GM19452 (cell line): ENCODE results near the gene UBA5.

Source experiments
- ATAC-seq: cut with Tn5 transposase; IDR thresholded peaks from one replicate; pipeline ENCODE4 v1.9.1; 2021; ENCODE audit not compliant: unreplicated experiment

The UBA5 gene

DNA sequence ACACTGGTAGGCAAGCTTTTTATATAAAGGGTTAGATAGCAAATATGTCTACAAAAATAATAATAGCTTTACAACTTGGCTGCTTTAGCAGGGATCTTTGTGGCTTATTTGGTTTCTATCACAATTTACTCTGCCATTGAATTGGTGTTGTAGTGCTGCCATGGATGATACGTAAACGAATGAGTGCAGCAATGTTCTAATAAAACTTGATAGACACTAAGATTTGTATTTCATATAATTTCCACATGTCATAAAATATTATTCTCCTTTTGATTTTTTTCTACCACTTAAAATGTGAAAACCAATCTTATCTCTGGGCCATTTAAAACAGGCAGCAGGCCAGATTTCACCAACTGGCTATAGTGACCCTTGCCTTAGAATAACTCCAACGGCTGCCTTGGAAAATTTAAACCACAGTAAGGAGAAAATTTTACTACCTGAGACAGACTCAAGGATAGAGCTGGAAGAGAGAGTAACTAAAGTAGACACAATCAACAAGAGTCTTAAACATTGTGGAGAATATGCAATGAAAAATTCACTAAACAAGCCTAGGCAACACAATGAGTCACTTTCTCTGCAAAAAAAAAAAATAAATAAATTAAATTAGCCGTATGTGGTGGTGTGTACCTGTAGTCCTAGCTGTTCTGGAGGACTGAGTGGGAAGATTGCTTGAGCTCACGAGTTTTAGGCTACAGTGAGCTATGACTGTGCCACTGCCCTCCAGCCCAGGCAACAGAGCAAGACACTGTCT lies 54.0 kb downstream of the UBA5 start:
- ATAC-seq, result no peak

DNA sequence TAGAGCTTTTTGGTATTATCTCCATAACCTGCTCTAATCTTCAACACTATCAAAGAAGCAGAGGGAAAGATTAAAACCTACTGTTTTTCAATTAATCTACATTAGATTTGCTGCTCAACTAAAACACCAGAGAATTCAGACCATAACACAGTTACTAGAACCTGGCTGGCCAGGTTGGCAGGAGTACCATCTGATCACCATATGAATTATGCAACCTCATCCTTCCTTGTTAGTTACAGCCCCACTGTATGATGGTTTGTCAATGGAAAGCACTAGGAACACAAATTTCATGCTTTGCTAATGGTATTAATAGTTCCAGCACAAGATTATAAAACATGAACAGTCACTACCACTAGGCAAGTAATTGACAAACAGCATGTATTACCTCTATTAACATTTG lies 56.2 kb downstream of the UBA5 start:
- ATAC-seq, result no peak

DNA sequence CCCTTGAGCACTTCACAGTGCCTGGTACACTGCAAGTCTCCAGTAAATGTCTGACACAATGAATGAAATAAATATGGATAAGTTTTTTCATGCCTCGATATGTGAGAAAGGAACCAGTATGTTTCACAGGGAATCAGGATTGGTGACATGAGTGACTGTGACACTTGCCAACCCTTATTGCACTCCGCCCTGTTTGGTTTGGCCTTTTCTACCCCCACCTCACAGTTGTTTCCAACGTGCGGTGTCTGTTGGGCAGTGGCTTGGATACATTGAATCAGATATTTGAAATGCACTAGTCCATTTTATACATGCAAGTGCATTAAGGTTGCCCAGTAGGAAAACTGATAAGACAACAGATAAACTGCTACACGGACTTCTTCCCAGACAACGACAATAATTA lies 60.1 kb downstream of the UBA5 start:
- no peak for ATAC-seq

DNA sequence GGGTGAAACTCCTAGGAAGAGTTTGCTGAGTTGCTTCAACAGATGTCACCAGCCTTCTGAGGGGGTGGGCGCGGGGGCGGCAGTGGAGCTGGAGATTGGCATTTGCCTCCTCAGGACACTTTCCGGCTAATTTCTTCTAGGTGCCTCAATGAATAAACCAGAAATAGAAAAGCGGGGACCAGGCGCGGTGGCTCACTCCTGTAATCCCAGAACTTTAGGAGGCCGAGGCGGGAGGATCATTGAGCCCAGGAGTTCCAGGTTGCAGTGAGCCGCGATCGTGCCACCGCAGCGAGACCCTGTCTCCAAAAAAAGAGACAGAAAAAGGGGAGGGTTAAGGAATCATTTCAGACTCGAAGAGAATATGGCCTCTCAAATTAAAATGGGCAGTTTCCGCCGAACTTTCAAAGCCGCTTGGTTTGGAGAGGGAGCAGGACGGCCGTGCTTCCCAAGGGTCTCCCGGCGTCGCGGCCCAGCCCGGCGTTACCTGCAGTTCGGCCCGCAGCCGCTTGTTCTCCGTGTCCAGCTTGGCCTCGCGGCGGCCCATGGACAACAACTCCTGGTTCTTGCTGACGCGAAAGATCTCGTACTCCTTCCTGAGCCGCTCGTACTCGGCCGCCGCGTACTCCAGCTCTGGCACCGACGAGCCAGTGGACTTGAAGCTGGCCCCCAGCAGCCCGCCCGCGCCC lies 61.5 kb downstream of the UBA5 start:
- no peak for ATAC-seq

DNA sequence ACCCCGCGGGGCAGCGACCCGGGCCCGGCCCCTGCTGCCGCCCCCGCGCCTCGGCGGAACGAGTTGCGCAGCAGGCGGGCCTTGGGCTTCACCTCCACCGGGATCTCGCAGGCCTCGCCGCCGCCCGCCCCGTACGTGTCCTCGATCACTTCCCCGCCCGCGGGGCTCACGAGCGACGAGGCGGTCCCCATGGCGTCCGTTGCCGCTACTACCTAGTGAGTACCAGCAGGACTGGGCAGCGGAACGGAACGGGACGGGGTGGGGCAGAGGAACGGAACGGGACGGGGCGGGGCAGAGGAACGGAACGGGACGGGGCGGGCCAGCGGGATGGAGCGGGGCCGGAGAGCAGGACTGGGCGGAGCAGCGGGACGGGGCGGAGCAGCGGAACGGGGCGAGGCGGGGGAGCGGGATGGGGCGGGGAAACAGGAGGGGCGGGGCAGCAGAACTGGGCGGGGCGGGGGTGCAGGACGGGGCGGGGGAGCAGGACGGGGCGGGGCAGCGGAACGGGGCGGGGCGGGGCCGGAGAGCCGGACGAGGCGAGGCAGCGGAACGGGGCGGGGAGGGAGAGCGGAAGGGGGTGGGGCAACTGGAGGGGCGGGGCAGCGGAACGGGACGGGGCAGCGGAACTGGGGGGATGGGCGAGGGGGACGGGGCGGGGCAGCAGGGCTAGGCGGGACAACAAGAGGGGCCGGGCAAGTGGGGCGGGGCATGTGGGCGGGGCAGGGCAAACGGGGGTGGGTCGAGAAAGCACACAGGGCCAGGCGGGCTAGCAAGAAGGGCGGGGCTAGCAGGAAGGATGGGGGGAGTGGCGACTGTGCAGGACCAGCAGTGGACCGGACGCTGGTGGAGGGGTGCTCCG lies 62.3 kb downstream of the UBA5 start, which contains the start of gene NPHP3:
Gene NPHP3, minus strand, starts transcription at position 245 of the 859 bp plus-strand sequence. Its CDS starts 54 bp downstream, at position 191.
- ATAC-seq, result peak; percentile 78

DNA sequence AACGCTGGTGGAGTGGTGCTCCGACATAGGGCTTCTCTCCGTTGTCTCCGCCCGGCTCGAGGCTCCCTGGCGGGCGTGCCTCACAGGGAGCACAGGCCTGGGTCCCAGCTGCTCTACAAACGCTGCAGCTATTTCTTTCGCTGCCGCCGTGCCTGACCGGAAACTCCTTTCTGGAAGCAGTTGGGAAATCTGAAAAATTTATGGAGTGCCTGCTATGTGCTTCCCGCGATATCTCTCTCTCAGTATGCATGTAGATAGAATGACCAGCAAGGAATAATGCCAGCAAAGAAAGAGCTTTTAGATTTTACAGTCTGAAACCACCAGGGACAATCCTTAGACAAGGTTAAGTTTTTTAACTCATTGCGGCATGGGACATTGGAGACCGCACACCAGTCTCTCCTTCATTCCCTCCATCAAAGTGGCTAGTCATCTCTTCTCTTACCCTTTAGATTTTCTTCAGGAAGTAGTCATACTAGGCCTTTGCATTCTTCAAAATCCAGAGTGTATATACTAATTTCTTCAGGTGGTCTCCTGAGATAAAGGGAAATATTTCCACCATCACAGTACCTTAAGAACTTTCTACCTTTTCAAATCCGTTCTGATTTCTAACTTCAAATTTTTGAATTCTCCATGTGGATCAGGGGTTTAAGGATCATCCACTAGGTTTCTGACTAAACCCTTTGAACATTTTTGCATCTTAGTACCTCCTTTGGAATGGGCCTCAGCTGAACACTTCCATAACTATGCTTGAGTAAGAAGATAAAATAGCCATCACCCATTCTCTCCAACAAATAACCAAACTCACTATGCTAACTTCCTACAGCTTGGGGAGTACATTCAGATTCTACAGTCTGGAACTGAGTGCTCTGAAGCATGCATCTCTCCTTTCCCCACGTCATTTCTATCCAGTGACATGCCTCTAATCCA lies 63.2 kb downstream of the UBA5 start:
- no peak for ATAC-seq

DNA sequence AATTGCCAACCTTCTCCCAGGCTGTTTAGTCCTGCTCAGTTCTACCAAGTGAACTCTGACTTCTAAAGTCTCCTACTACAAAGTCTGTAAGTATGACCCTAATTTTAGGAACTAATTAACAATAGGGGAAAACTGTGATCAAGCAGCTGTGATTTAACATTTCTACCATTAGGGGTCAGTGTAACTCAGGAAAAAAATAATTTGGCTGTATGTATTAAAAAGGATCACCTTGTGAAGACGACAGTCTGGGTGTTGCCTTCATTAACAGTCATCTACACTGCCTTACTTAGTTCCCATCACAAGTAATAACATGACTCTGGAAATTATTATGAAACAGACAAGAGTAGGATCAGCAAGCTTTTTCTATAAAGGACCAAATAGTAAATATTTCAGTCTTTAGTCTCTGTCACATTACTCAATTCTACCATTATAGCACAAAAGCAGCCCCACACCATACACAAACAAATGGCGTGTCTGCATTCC lies 66.3 kb downstream of the UBA5 start:
- no peak for ATAC-seq
